ENCODE measurements around the gene CD151. TPM values are rescaled to one million over a fixed set of nuclear protein-coding genes. Genes with fewer than 3 reads are reported as not detected.

Gene CD151
- total RNA-seq, 1 donor from 2014 or later = 498 TPM

- DNase-seq (ENCODE audit: low read depth in 2 of 2) = peak; percentile 84 to 95
Observed at GRCh38 chr11:842370-843002, 9.7 kb downstream of the CD151 start, which contains the start of the genes POLR2L and TSPAN4. Gene POLR2L, minus strand, starts transcription at chr11:842529. Its CDS starts 21 bp downstream, at chr11:842508. Gene TSPAN4, plus strand, starts transcription at chr11:842852. Its CDS starts 7,453 bp downstream, at chr11:850305.

- DNase-seq (ENCODE audit: low read depth in 2 of 2) = peak in 1 of 2 donors; percentile 27
Observed at GRCh38 chr11:843086-843734, 10.5 kb downstream of the CD151 start.

DNA sequence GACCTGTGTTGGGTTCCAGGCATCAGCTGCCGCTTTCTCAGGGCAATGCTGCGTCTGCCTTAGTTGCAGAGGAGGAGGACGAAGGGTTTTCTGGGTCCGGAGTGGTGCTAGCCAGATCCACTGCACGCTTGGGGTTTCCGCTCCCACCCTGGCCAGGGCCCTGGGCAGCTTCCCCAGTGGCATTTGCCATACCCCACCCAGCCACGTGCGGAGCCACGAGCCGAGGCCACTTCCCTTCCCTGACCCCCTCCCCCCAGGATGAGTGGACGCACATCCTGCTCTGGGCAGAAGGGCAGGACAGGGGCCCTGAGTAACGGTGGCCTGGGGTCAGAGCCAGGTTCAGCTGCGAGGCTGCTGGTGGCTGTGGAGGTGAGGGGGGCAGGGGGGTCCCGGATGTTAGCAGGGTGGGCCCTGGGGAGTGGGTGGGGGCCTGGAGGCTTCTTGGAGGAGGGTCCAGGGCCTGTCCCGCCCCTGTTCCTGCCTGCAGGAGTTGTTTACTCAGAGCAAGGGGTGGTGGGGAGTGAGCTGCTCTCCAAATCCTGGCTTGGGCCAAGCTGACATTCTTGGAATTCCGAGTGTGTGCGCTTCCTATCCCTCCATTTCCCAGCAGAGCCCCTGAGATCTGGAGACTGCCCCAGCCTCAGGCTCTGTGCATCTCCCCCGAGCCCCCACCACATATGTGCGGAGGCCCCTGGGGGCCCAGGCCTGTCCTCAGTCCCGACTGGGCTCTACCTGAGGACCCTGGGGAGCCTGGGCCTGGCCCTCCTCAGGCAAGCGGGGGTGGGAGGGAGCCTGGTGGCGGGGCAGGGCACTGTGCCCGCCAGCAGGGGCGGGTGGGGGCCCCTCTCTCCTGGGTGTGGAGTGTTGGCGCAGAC lies 11.3 kb downstream of the CD151 start:
- DNase-seq (ENCODE audit: low read depth in 2 of 2) = peak; percentile 91 to 95

GRCh38 chr11:844693-845644 lies 12.2 kb downstream of the CD151 start:
- peak; percentile 94 to 98 for DNase-seq (ENCODE audit: low read depth in 2 of 2)

DNA sequence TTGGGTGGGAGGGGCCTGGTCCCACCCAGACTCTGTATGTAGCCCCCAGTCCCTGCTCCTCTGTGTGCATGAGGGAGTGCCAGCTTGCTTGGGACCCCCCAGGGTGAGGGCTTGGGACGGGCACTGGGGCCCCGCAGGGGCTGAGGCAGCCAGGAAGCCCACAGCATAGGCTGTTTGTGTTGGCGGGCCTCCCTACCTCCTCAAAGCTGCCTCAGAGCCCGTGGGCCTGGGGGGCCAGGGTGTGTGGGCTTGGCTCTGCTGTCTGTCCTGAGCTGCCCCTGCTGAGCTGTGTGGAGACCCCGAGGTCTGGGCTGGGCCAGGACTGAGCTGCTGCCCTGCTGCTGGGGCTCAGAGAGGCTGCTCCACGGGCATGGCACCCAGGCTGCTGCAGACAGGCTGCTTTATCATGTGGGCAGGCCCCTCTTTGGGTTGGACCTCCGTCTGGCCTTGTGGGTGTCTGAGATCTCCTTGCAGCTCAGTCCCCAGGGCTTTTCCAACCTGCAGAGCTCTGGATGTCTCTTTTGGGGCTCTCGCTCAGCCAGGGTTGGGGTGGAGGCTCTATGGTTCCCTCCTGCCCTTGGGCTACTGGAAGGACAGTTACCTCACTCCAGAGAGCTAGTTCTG lies 13.2 kb downstream of the CD151 start:
- DNase-seq (ENCODE audit: low read depth in 2 of 2) = peak in 1 of 2 donors; percentile 54

DNA sequence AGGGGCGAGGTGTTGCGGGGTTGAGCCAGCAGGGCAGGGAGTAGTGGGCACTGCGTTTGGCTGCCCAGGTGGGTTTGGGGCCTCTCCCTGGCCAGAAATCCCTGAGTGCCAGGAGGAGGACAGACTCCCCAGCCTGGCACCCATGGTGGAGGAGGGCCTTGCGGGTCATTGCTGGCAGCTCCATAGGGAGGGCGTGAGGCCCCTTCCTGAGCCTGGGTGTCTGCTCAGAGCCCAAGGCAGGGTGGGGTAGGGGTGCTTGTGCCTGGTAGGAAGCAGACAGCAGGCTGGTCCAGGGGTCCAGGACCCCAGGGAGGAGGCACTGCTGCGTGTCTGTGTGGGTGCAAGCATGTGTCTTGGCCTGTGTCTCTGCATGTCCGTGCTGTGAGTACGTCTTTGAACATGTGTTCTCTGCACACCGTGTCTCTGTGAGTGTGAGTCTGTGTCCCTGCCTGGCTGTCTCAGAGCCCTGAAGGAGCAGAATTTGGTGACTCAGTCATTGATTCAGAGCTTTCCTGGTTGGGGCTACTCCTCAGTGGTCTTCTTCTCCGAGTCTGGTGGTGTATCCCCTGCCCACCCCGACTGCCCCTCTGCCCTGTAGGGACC lies 13.8 kb downstream of the CD151 start:
- no peak for DNase-seq (ENCODE audit: low read depth in 2 of 2)

DNA sequence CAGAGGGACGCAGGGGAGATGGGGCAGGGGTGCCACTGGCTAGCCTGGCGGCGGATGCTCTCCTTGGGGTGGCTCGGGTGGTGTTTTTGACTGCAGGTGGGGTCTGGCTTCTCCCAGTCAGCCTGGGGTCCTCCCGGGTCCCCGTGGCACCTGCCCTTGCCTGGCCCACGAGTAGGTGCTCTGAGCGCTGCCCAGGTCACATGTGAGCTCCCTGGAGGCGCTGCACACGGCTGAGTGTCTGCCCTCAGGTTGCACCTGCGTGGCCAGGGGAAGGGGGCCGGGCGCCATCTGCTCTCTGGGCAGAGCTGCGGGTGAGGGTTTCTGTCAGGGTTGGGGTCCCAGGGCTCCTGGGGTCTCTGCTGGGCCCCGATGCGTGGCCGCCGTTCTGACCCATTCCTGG lies 15.1 kb downstream of the CD151 start:
- DNase-seq (ENCODE audit: low read depth in 2 of 2) = no peak

DNA sequence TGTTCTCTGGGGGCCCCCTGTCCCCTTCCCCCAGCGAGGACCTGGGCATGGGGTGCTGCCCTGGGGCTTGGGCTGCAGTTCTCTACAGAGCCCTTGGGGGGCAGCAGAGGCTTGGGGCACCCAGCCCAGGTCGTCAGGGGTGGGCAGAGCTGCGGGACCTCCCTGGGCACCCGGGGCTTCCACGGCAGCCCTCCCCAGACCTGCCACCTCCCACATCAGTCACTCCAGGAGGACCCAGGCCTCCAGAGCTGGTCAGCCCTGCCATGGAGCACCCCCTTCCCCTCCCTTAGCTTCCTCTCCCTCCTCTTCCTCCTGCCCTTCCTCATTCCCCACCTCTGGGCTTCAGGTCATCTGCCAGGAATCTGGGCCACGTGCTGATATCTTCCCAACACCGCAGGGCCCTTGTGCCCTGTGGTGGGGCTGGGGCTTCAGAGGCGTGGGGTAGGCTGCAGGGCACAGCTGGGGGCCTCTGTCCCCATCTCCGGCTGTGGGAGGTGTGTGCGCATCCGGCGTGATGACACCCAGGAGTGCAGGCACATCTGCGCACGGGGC lies 15.7 kb downstream of the CD151 start:
- peak in 1 of 2 donors; percentile 50 for DNase-seq (ENCODE audit: low read depth in 2 of 2)

DNA sequence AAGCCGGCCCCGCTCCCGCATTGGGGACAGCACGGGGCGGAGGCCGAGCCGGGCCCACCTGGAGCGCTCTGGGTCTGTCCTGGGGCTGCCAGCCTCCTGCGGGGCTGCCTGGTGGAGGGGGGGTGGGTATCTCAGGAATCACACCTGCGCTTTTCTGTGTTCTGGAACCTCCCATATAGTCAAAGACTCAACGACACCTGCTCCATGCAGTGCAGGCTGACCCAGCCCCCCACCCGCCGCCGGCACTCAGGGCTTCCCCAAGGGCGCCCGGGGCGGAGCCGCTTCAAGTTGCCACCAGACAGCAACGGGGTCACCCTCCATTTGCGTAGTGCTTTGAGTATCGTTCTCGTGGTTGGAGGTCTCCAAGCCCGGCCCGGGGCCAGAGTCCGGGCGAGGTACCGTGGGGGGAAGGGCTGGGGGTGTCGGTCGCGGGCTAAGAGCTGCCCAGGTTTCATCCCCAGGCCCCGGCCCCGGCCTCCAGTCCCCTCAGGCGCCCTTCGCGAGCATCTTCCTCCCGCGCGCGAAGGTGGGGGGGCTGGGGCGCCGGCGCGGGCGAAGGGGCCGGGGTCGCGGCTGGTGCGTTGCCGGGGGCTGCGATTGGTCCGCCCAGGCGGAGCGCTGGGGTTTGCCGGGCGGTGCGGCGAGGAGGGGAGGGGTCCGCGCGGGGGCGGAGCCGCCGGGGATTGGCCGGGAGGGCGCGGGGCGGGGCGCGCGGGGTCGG lies 16.5 kb downstream of the CD151 start:
- DNase-seq (ENCODE audit: low read depth in 2 of 2) = peak in 1 of 2 donors; percentile 39

GRCh38 chr11:849951-850774 lies 17.4 kb downstream of the CD151 start:
- DNase-seq (ENCODE audit: low read depth in 2 of 2) = no peak

GRCh38 chr11:850775-851763 lies 18.3 kb downstream of the CD151 start:
- no peak for DNase-seq (ENCODE audit: low read depth in 2 of 2)

- DNase-seq (ENCODE audit: low read depth in 2 of 2) = no peak
Observed at GRCh38 chr11:852762-853161, 20.0 kb downstream of the CD151 start.

GRCh38 chr11:853682-854448 lies 21.1 kb downstream of the CD151 start:
- no peak for DNase-seq (ENCODE audit: low read depth in 2 of 2)

- no peak for DNase-seq (ENCODE audit: low read depth in 2 of 2)
Observed at GRCh38 chr11:854601-855329, 22.0 kb downstream of the CD151 start.

DNA sequence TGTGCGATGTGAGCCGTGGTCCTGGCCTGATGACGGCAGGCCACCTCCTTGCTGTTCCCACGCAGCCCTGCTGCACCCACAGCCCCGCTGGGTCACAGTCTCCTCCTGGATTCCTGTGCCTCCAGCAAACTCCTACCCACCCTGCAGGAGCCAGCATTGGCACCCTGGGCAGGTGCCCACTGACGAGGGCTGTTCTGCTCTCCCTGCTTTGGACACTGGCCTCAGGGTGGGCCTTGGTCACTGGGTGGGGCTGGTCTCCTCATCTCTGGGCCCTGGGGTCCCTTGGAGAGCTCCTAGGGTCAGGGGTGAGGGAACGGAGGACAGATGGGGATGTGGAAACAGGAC lies 22.6 kb downstream of the CD151 start:
- DNase-seq (ENCODE audit: low read depth in 2 of 2) = no peak

DNA sequence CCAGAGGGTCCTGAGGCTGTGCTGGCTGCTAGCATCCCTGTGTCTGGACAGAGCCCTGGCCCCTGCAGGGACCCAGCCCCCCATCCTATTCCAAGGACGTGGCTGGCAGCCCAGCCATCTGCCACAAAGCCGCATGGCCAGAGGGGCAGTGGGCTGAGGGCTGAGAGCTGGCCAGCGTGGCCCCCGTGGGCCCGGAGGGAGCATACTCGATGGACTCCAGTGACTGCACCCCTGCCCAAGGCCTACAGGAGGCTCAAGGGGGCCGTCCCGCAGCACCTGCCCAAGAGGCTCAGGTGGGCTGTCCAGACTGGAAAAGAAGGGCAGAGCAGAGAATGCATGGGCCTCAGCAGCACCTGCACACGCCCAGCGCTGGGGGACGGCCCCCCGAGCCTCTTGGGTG lies 23.0 kb downstream of the CD151 start:
- no peak for DNase-seq (ENCODE audit: low read depth in 2 of 2)
